DMS53 treated with DMSO at 0.1 percent for 48 hours (cell line): ENCODE results near the gene TXNRD1.

Experiments used
- DNase-seq: peaks from one replicate; lab custom pipeline; 2025; ENCODE audit not compliant: unreplicated experiment; lab: John Stamatoyannopoulos, UW

TXNRD1 gene

DNA sequence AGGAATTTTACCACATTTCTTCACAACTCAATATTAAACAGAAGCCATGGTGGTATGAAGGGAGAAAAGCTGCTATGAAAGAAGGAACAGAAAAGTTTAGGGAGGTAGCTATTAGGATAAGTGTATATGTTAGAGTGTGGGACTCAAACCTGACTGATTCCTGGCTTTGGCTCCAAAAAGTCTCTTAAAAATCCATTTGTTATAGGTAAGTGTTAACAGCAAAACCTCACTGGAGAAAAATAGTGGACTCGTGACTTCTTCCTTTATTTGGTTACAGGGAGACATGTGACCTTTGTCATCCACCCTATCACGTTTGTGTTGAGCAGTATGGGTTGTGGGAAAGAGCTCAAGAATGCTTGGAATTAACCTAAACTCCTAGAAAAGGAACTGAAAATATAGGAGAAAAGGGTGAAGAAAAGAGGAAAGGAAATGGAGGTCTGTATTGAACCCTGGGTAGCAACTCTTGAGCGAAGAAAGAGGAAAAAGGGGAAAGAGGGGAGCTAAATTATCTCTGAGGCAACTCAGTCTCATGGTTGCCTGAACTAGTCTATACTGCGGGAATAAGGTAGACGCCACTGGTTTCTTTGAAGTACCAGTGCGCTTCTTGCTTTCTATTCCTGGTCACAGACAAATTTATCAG, 84.4 kb downstream of the TXNRD1 start:
- no peak for DNase-seq

- DNase-seq = no peak
Observed at GRCh38 chr12:104303538-104304151, 88.1 kb downstream of the TXNRD1 start, which contains the start of gene EID3. TSS of gene EID3 (plus strand) at chr12:104303739. CDS start at chr12:104303935, 196 bp downstream.

GRCh38 chr12:104304261-104305009, 88.9 kb downstream of the TXNRD1 start:
- DNase-seq = no peak

DNA sequence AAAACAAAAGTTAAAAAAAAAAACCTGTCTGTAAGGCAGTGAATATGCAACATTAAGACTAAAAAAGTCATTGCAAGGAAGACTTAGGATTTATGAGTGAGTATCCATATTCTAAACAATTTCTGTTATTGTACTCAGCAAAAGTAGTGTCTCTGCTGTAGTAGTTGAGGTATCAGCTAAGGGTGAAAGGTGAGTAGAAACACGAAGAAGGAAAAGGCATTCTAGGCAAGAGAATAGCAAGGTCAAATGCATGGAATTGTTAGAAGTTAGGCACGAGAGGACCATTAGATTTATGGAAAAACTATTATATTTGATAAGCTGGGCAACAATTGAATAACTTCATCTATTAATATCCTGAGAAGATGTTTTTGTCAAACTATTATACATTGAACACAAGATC, 89.8 kb downstream of the TXNRD1 start:
- DNase-seq = no peak

DNA sequence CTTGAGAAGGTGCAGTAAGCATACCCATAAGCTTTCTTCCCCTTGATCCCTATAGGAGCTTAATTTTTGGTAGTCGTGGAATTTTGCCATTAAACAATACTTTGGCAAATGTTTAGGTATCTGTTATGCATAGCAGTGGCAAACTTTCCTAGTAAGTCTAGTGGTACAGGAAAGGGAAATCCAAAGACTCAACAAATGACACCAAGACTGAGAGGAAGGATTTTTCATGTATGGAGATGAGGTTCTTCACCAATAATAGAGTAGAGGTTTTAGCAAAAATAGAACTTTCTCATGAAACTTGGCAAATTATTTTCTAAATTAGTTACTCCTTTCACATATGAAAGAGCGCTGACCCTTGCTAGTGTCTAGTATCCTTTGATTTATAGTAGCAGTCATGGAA, 90.8 kb downstream of the TXNRD1 start:
- DNase-seq = no peak

- DNase-seq = no peak
Observed at GRCh38 chr12:104306943-104307654, 91.5 kb downstream of the TXNRD1 start.

GRCh38 chr12:104307655-104308000, 92.0 kb downstream of the TXNRD1 start:
- DNase-seq = no peak

DNA sequence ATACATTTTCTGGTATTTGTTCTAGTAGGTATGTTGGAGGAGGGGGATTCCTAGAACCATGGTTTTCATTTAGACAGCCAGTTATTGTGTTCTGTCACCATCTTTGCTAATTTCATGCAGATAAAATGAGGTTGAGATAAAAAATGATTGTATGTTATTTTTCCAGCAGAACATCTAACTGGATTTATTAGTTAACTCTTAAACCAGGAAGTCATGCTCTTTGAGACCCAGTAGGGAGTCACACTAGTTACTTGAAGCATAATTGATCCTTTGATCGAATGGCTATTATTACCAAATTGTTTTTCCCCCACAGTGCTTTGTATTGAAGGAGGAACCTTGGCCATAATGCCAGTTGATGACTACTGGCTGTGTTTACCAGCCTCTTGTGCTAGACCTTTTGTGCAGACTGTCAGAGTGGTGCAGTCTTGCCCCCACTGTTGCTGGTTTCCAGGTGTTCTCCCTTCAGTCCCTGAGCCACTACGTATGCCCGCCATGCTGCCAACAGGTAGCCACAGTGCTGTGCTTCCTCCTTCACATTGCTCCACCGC, 93.9 kb downstream of the TXNRD1 start:
- DNase-seq = no peak

- no peak for DNase-seq
Observed at GRCh38 chr12:104310751-104311633, 95.4 kb downstream of the TXNRD1 start.

DNA sequence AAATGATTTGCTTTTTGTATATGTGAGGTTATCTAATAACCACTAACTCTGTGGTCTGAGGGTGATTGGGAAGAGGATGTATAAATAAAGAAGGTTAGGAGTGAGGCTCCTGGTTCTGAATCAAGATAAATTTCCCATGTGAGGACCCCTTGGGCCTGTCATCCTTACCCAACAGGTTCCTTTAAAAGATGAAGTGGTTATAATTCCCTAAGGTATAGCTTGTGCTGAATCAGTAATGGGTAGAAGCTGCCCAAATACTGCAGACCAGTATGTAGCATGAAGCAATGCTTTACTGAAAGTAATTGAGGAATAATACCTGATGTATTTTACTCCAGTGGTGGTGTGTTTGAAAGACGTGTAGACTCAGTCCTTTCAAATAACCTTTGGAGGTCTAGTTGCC, 96.6 kb downstream of the TXNRD1 start:
- no peak for DNase-seq

DNA sequence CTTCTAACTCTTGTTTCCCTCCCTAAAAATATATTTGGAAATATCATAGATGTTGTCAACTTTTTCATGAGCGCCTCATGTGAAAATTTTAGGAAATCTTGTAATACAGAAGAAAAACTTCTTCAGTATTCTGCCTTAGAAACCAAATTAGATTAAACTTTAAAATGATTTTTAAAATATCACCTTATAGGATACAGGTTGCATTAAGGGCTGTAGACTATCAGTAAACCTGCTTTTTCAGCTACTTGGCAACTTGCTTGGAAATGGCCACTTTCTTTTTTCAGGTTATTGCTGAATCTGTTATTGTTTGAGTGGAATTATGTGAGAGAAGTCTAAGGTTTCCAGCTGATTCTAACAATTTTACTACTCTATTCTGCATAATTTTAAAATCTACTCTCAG, 97.1 kb downstream of the TXNRD1 start:
- no peak for DNase-seq

GRCh38 chr12:104313568-104314241, 98.1 kb downstream of the TXNRD1 start:
- DNase-seq = no peak

DNA sequence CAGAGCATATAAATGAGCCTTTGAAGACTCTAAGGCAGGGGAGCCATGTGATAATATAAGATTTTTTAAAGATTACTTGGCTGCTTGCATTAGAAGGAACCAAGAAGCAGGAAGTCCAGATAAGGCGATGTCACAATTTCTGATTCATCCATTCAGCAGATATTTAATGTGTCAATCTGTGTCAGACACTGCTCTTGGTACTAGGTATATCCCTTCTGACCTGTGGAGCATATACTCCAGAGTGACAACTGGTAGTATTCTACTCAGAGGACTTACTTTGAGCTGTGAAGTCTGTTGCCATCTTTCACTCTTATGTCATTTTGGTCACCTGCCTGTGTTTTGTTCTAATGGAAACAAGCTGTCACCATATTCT, 98.6 kb downstream of the TXNRD1 start:
- no peak for DNase-seq

- DNase-seq = no peak
Observed at GRCh38 chr12:104315326-104316224, 100.0 kb downstream of the TXNRD1 start.

GRCh38 chr12:104316936-104317335, 101.4 kb downstream of the TXNRD1 start:
- DNase-seq = no peak

DNA sequence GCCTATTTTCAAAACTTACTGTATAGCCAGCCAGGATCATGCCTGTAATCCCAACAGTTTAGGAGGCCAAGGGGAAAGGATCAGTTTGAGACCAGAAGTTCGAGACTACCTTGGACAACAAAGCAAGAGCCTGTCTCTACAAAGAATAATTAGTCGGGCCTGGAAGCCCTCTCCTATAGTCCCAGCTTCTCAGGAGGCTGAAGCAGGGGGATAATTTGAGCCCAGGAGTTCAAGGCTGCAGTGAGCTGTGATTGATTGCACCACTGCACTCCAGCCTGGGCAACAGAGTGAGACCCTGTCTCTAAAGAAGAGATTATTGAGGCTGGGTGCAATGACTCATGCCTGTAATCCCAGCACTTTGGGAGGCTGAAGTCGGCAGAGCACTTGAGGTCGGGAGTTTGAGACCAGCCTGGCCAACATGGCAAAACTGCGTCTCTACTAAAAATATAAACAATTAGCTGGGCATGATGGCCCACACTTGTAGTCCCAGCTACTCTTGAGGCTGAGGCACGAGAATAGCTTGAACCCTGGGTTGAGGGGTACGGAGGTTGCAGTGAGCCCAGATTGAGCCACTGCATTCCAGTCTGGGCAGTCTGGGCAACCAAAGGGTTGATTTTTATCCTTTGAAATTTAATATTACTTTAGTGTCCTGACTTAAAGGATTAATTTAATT, 102.1 kb downstream of the TXNRD1 start:
- DNase-seq = no peak

GRCh38 chr12:104319028-104319427, 103.4 kb downstream of the TXNRD1 start:
- DNase-seq = no peak

DNA sequence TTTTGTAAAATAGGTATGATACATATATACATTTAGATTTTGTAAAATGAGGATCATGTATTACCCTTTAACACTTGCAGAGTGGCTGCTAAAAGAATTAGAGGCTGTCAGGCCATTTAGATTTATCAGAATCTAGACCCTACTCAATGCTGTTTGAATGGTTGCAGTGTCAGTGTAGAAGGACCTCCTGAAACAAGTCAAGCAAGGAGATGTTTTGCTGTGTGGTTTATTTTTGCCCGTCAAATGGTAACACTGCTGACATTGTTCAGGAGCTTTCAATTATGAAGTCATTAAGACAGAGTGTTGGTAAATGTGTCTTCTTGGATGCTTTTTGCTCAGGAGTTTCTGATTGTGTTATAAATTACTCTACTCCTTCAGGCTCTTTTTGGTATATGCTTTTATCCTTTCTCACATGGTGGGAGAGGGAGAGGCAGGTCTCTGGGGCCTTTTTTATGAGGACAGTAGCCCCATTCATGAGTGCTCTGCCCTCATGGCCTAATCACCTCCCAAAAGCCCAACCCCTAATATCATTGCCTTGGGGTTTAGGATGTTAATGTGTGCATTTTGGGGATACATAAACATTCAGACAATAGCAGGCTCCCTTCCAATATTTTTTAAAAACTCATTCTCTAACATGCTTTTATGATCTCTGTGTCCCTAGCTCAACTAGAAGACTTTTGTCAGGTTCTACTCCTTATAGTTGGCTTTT, 104.5 kb downstream of the TXNRD1 start:
- no peak for DNase-seq
